ENCODE measurements around the gene MAP3K14. TPM values are rescaled to one million over a fixed set of nuclear protein-coding genes. Genes with fewer than 3 reads are reported as not detected.

MAP3K14 gene
- polyA plus RNA-seq, 1 of the 3 experiments (the other 2 are of a cell fraction), result 11.9 TPM

DNA sequence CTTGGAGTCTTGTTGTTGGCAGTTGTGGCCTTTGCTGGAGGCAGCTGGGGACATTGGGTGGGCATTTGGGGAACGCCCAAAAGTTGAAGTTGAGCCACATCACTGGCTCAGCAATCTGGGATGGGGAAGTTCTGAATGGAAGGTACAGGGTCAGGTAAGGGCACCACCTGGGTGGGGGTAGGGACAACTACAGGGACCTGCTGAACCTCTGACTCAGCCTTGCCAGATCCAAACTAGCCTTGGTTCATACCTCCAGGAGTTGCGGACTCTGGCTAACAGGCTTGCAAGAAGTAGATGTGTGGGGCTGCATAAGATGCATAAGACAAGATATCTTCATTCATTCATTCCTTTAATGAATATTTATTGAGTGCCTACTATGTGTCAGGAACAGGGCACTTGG lies 79.1 kb downstream of the MAP3K14 start (continued):
- TF ChIP-seq TEAD4 (IDR thresholded peaks at IDR 0.05; ENCODE audit: borderline replicate concordance, insufficient read depth), result no peak

DNA sequence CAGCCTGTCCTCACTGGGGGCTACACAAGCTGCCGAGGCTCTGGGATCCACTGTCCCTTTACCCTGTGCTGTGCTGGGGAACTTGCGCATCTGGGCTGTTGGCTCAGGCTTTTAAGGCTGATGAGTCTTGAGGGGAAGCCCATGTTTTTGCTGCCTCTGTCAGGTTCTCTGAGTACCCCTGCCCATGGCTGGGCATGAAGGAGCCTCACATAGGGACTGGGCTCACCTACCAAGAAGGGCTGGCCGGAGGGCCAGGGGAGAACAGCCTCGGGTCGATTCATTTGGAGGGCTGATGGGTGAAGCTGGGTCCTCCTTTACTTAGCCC lies 80.6 kb downstream of the MAP3K14 start:
- peaks cover 0 to 16% of the 10 kb centered on the region in 2 experiments; a peak in 1 of 4 replicates for H3K4me1 ChIP-seq (ENCODE audit: control insufficient read depth in 1 of 2, insufficient read depth in 2 of 2, low read depth in 1 of 2, low read length in 1 of 2)
- no peaks in the 10 kb centered on the region for H3K36me3 ChIP-seq (replicated peaks in 1 of 2; ENCODE audit: control insufficient read depth in 1 of 2, insufficient read depth in 2 of 2, low read length in 1 of 2)
- H3K9me3 ChIP-seq, result no peaks in the 10 kb centered on the region
- ChIA-PET POLR2A (no interaction called here), CTCF (interaction anchor here (0.6 to 11.1 kb wide), 27 partner anchors 9 to 636 kb away, joined by 3 to 232 read pairs (median 8); partner anchors contain the start of genes ACBD4, FMNL1, HEXIM1 and MAP3K14)
- no peaks in the 10 kb centered on the region for H3K9me2 ChIP-seq
- H3K27me3 ChIP-seq (ENCODE audit: insufficient read depth), result no peaks in the 10 kb centered on the region
- H3K9ac ChIP-seq, result no peak overlapping the region
- TF ChIP-seq RCOR1 (IDR thresholded peaks at IDR 0.05; ENCODE audit: low read length) (no peak), RXRA (IDR thresholded peaks at IDR 0.05; ENCODE audit: borderline replicate concordance, low read depth) (no peak), RFX5 (IDR thresholded peaks at IDR 0.05; ENCODE audit: low read length) (no peak), FOSL2 (IDR thresholded peaks at IDR 0.05; ENCODE audit: borderline replicate concordance, low read depth) (no peak), JUND (IDR thresholded peaks at IDR 0.05) (no peak), YY1 (IDR thresholded peaks at IDR 0.05; ENCODE audit: low read depth) (no peak), FOXJ3 (CRISPR knock-in tag; IDR thresholded peaks at IDR 0.05) (no peak), ELF1 (IDR thresholded peaks at IDR 0.05) (no peak), MXI1 (IDR thresholded peaks at IDR 0.05; ENCODE audit: low read depth, low read length) (no peak), TCF12 (IDR thresholded peaks at IDR 0.05) (no peak), TEAD4 (IDR thresholded peaks at IDR 0.05; ENCODE audit: borderline replicate concordance, insufficient read depth) (no peak), CHD2 (IDR thresholded peaks at IDR 0.05; ENCODE audit: low read length, partially characterized antibody) (no peak)
- TF ChIP-seq, protein P1, sequence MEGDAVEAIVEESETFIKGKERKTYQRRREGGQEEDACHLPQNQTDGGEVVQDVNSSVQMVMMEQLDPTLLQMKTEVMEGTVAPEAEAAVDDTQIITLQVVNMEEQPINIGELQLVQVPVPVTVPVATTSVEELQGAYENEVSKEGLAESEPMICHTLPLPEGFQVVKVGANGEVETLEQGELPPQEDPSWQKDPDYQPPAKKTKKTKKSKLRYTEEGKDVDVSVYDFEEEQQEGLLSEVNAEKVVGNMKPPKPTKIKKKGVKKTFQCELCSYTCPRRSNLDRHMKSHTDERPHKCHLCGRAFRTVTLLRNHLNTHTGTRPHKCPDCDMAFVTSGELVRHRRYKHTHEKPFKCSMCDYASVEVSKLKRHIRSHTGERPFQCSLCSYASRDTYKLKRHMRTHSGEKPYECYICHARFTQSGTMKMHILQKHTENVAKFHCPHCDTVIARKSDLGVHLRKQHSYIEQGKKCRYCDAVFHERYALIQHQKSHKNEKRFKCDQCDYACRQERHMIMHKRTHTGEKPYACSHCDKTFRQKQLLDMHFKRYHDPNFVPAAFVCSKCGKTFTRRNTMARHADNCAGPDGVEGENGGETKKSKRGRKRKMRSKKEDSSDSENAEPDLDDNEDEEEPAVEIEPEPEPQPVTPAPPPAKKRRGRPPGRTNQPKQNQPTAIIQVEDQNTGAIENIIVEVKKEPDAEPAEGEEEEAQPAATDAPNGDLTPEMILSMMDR (IDR thresholded peaks at IDR 0.05), result no peak
- TF ChIP-seq, protein P2, sequence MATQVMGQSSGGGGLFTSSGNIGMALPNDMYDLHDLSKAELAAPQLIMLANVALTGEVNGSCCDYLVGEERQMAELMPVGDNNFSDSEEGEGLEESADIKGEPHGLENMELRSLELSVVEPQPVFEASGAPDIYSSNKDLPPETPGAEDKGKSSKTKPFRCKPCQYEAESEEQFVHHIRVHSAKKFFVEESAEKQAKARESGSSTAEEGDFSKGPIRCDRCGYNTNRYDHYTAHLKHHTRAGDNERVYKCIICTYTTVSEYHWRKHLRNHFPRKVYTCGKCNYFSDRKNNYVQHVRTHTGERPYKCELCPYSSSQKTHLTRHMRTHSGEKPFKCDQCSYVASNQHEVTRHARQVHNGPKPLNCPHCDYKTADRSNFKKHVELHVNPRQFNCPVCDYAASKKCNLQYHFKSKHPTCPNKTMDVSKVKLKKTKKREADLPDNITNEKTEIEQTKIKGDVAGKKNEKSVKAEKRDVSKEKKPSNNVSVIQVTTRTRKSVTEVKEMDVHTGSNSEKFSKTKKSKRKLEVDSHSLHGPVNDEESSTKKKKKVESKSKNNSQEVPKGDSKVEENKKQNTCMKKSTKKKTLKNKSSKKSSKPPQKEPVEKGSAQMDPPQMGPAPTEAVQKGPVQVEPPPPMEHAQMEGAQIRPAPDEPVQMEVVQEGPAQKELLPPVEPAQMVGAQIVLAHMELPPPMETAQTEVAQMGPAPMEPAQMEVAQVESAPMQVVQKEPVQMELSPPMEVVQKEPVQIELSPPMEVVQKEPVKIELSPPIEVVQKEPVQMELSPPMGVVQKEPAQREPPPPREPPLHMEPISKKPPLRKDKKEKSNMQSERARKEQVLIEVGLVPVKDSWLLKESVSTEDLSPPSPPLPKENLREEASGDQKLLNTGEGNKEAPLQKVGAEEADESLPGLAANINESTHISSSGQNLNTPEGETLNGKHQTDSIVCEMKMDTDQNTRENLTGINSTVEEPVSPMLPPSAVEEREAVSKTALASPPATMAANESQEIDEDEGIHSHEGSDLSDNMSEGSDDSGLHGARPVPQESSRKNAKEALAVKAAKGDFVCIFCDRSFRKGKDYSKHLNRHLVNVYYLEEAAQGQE (IDR thresholded peaks at IDR 0.05; ENCODE audit: low read depth, low read length), result no peak
- no peak overlapping the region for H3K4me2 ChIP-seq
- DNase-seq, result no peak
- H3K79me2 ChIP-seq (ENCODE audit: insufficient read depth), result no peaks in the 10 kb centered on the region
- H2AFZ ChIP-seq (ENCODE audit: low read depth), result no peak overlapping the region
- H3K27ac ChIP-seq (ENCODE audit: low read depth in 2 of 2, low read length in 1 of 2), result no peak overlapping the region
- H3K4me3 ChIP-seq (ENCODE audit: low read depth in 2 of 2, low read length in 1 of 2), result no peak overlapping the region
- H3F3A ChIP-seq (replicated peaks; ENCODE audit: insufficient read depth), result no peaks in the 10 kb centered on the region
- WGBS (ENCODE audit: low lambda C conversion rate), result 40% methylated on average over 1 of the region's 5 CpGs
- no peaks in the 10 kb centered on the region for H4K20me1 ChIP-seq (ENCODE audit: insufficient read depth)

All from SK-N-SH (cell line).